Measurements from ENCODE around the gene KCNJ18.
"Not testable (repeated sequence)": the region's sequence is repeated elsewhere in the genome, so short reads cannot be mapped to it uniquely, and the experiment has no call there.

Gene KCNJ18

GRCh38 chr17:21681576-21681975, 10.7 kb upstream of the KCNJ18 start:
- not testable (repeated sequence) for H3K4me1 ChIP-seq (ENCODE audit: control insufficient read depth in 2 of 2, insufficient read depth in 1 of 2, low read depth in 1 of 2, low read length in 2 of 2); H3K36me3 ChIP-seq (replicated peaks in 1 of 2; ENCODE audit: control insufficient read depth in 2 of 2, insufficient read depth in 2 of 2, low read length in 2 of 2); H3K4me2 ChIP-seq (ENCODE audit: insufficient read depth, low read length, poor library complexity, severe bottlenecking); H3K18ac ChIP-seq (ENCODE audit: low read length); H3K23ac ChIP-seq (ENCODE audit: low read depth, low read length, poor library complexity); H3K79me1 ChIP-seq (ENCODE audit: low read depth, low read length); H4K91ac ChIP-seq (ENCODE audit: low read depth, low read length, poor library complexity); H3K9ac ChIP-seq (ENCODE audit: low read depth, low read length, poor library complexity); H2BK120ac ChIP-seq (ENCODE audit: low read depth, low read length); H3K4me3 ChIP-seq (ENCODE audit: low read length in 2 of 2); H2BK15ac ChIP-seq (ENCODE audit: low read length); H3K14ac ChIP-seq (ENCODE audit: low read length); H2AFZ ChIP-seq (ENCODE audit: low read length); H2BK12ac ChIP-seq (ENCODE audit: low read length); H2AK5ac ChIP-seq (ENCODE audit: low read depth, low read length); H3K27ac ChIP-seq (replicated peaks; ENCODE audit: low read length); H3K4ac ChIP-seq (ENCODE audit: low read length); H2BK5ac ChIP-seq (ENCODE audit: low read length); H4K8ac ChIP-seq (ENCODE audit: low read depth, low read length); DNase-seq (ENCODE audit: low spot score)
- WGBS, 2 donors (ENCODE audit: extremely low coverage in 2 of 2, insufficient read length in 2 of 2, insufficient replicate concordance in 1 of 2) = no CpG with 5 or more reads among the region's 20 CpGs
- Histone ChIP-seq H3K9me3 (replicated peaks in 1 of 2; ENCODE audit: control insufficient read depth in 2 of 2, insufficient read depth in 1 of 2, low read depth in 1 of 2, low read length in 2 of 2) (peaks cover 0 to 16% of the 10 kb centered on the region in 2 donors), H3K27me3 (ENCODE audit: control insufficient read depth in 3 of 3, insufficient read depth in 3 of 3, low read depth in 1 of 3, low read length in 3 of 3) (peaks cover 0 to 11% (median 0%) of the 10 kb centered on the region in 3 experiments)

- not testable (repeated sequence) for H3K36me3 ChIP-seq (replicated peaks in 1 of 2; ENCODE audit: control insufficient read depth in 2 of 2, insufficient read depth in 2 of 2, low read length in 2 of 2); H2BK120ac ChIP-seq (ENCODE audit: low read depth, low read length); H3K4ac ChIP-seq (ENCODE audit: low read length); H4K91ac ChIP-seq (ENCODE audit: low read depth, low read length, poor library complexity); H2BK12ac ChIP-seq (ENCODE audit: low read length); H2BK5ac ChIP-seq (ENCODE audit: low read length); H3K79me1 ChIP-seq (ENCODE audit: low read depth, low read length); H3K9ac ChIP-seq (ENCODE audit: low read depth, low read length, poor library complexity); H3K18ac ChIP-seq (ENCODE audit: low read length); H3K4me1 ChIP-seq (ENCODE audit: control insufficient read depth in 2 of 2, insufficient read depth in 1 of 2, low read depth in 1 of 2, low read length in 2 of 2); H2AFZ ChIP-seq (ENCODE audit: low read length); H4K8ac ChIP-seq (ENCODE audit: low read depth, low read length); H2BK15ac ChIP-seq (ENCODE audit: low read length); H3K23ac ChIP-seq (ENCODE audit: low read depth, low read length, poor library complexity); H3K14ac ChIP-seq (ENCODE audit: low read length); H3K4me3 ChIP-seq (ENCODE audit: low read length in 2 of 2); H3K27ac ChIP-seq (replicated peaks; ENCODE audit: low read length); H3K4me2 ChIP-seq (ENCODE audit: insufficient read depth, low read length, poor library complexity, severe bottlenecking); H2AK5ac ChIP-seq (ENCODE audit: low read depth, low read length); DNase-seq (ENCODE audit: low spot score)
- H3K27me3 ChIP-seq (ENCODE audit: control insufficient read depth in 3 of 3, insufficient read depth in 3 of 3, low read depth in 1 of 3, low read length in 3 of 3) = peaks cover 0 to 12% (median 0%) of the 10 kb centered on the region in 3 experiments
- peaks cover 0 to 16% of the 10 kb centered on the region in 2 donors for H3K9me3 ChIP-seq (replicated peaks in 1 of 2; ENCODE audit: control insufficient read depth in 2 of 2, insufficient read depth in 1 of 2, low read depth in 1 of 2, low read length in 2 of 2)
- WGBS, 2 donors (ENCODE audit: extremely low coverage in 2 of 2, insufficient read length in 2 of 2, insufficient replicate concordance in 1 of 2) = no CpG with 5 or more reads among the region's 36 CpGs
These were observed 10.2 kb upstream of the KCNJ18 start for GRCh38 chr17:21682130-21682529.

GRCh38 chr17:21683142-21683712, 9.1 kb upstream of the KCNJ18 start:
- H3K18ac ChIP-seq (ENCODE audit: low read length); H3K4me3 ChIP-seq (ENCODE audit: low read length in 2 of 2); H2BK12ac ChIP-seq (ENCODE audit: low read length); H3K36me3 ChIP-seq (replicated peaks in 1 of 2; ENCODE audit: control insufficient read depth in 2 of 2, insufficient read depth in 2 of 2, low read length in 2 of 2); H3K27ac ChIP-seq (replicated peaks; ENCODE audit: low read length); H3K4me1 ChIP-seq (ENCODE audit: control insufficient read depth in 2 of 2, insufficient read depth in 1 of 2, low read depth in 1 of 2, low read length in 2 of 2); H2BK5ac ChIP-seq (ENCODE audit: low read length); H2AFZ ChIP-seq (ENCODE audit: low read length); DNase-seq (ENCODE audit: low spot score); H4K91ac ChIP-seq (ENCODE audit: low read depth, low read length, poor library complexity); H3K4me2 ChIP-seq (ENCODE audit: insufficient read depth, low read length, poor library complexity, severe bottlenecking); H2AK5ac ChIP-seq (ENCODE audit: low read depth, low read length); H3K9ac ChIP-seq (ENCODE audit: low read depth, low read length, poor library complexity); H2BK15ac ChIP-seq (ENCODE audit: low read length); H3K27me3 ChIP-seq (ENCODE audit: control insufficient read depth in 3 of 3, insufficient read depth in 3 of 3, low read depth in 1 of 3, low read length in 3 of 3); H2BK120ac ChIP-seq (ENCODE audit: low read depth, low read length); H4K8ac ChIP-seq (ENCODE audit: low read depth, low read length); H3K14ac ChIP-seq (ENCODE audit: low read length); H3K23ac ChIP-seq (ENCODE audit: low read depth, low read length, poor library complexity); H3K79me1 ChIP-seq (ENCODE audit: low read depth, low read length); H3K4ac ChIP-seq (ENCODE audit: low read length): not testable (repeated sequence)
- H3K9me3 ChIP-seq (replicated peaks in 1 of 2; ENCODE audit: control insufficient read depth in 2 of 2, insufficient read depth in 1 of 2, low read depth in 1 of 2, low read length in 2 of 2) = peaks cover 0 to 13% of the 10 kb centered on the region in 2 donors
- no CpG with 5 or more reads among the region's 46 CpGs for WGBS, 2 donors (ENCODE audit: extremely low coverage in 2 of 2, insufficient read length in 2 of 2, insufficient replicate concordance in 1 of 2)

- not testable (repeated sequence) for H3K27me3 ChIP-seq (ENCODE audit: control insufficient read depth in 3 of 3, insufficient read depth in 3 of 3, low read depth in 1 of 3, low read length in 3 of 3); DNase-seq (ENCODE audit: low spot score); H3K79me1 ChIP-seq (ENCODE audit: low read depth, low read length); H2AFZ ChIP-seq (ENCODE audit: low read length); H3K18ac ChIP-seq (ENCODE audit: low read length); H4K8ac ChIP-seq (ENCODE audit: low read depth, low read length); H2BK5ac ChIP-seq (ENCODE audit: low read length); H3K4ac ChIP-seq (ENCODE audit: low read length); H2AK5ac ChIP-seq (ENCODE audit: low read depth, low read length); H3K23ac ChIP-seq (ENCODE audit: low read depth, low read length, poor library complexity); H3K4me1 ChIP-seq (ENCODE audit: control insufficient read depth in 2 of 2, insufficient read depth in 1 of 2, low read depth in 1 of 2, low read length in 2 of 2); H2BK15ac ChIP-seq (ENCODE audit: low read length); H3K14ac ChIP-seq (ENCODE audit: low read length); H2BK120ac ChIP-seq (ENCODE audit: low read depth, low read length); H3K9ac ChIP-seq (ENCODE audit: low read depth, low read length, poor library complexity); H3K4me2 ChIP-seq (ENCODE audit: insufficient read depth, low read length, poor library complexity, severe bottlenecking); H3K36me3 ChIP-seq (replicated peaks in 1 of 2; ENCODE audit: control insufficient read depth in 2 of 2, insufficient read depth in 2 of 2, low read length in 2 of 2); H3K27ac ChIP-seq (replicated peaks; ENCODE audit: low read length); H2BK12ac ChIP-seq (ENCODE audit: low read length); H3K4me3 ChIP-seq (ENCODE audit: low read length in 2 of 2); H4K91ac ChIP-seq (ENCODE audit: low read depth, low read length, poor library complexity)
- peaks cover 0 to 12% of the 10 kb centered on the region in 2 donors for H3K9me3 ChIP-seq (replicated peaks in 1 of 2; ENCODE audit: control insufficient read depth in 2 of 2, insufficient read depth in 1 of 2, low read depth in 1 of 2, low read length in 2 of 2)
- WGBS, 2 donors (ENCODE audit: extremely low coverage in 2 of 2, insufficient read length in 2 of 2, insufficient replicate concordance in 1 of 2) = no CpG with 5 or more reads among the region's 18 CpGs
These were observed 8.4 kb upstream of the KCNJ18 start for GRCh38 chr17:21683897-21684296.
